PC-9 (cell line): ENCODE measurements around the gene NLGN2. TPM values are rescaled to one million over a fixed set of nuclear protein-coding genes. Genes with fewer than 3 reads are reported as not detected.

Experiments
- BruUV-seq: library from RNA; stranded (reverse); fragments of 400-500 nt; replicated peaks from 2 replicates; lab custom pipeline; 2021; lab: Mats Ljungman, UMichigan
- CTCF ChIA-PET: fragments of 300-600 bp; sonication (Branson Sonifier 250); formaldehyde crosslinking; loops from one replicate; lab custom pipeline; 2022; ENCODE audit warnings: antibody characterized with exemption; lab: Charles Lee
- POLR2A ChIA-PET: fragments of 300-600 bp; sonication (Branson Sonifier 250); formaldehyde crosslinking; loops from one replicate; lab custom pipeline; 2022; ENCODE audit warnings: antibody characterized with exemption; ENCODE audit not compliant: unreplicated experiment; lab: Charles Lee
- DNase-seq, 2 experiments: peaks; one replicate each; pipeline versions ENCODE4 v3.0.0 to v3.0.0-alpha.2; 2015 to 2022; ENCODE audit warnings: mixed read lengths in 1 of 2
- H2AFZ ChIP-seq: fragments of 200-600 bp; sonication (generic); 2 replicates; pipeline ENCODE4 v1.8.1; 2017; ENCODE audit warnings: antibody characterized with exemption
- H3F3A ChIP-seq: fragments of 200-600 bp; sonication (generic); 2 replicates; pipeline ENCODE4 v1.8.1; 2017; ENCODE audit warnings: antibody characterized with exemption, mild to moderate bottlenecking, low read depth; ENCODE audit not compliant: insufficient read depth
- H3K27ac ChIP-seq: fragments of 200-600 bp; sonication (generic); 2 replicates; pipeline ENCODE4 v1.6.1; 2016; ENCODE audit warnings: mixed run types
- H3K27me3 ChIP-seq: fragments of 200-600 bp; sonication (generic); 2 replicates; pipeline ENCODE4 v1.6.1; 2016; ENCODE audit warnings: low read depth, mixed run types; ENCODE audit not compliant: insufficient read depth
- H3K36me3 ChIP-seq: fragments of 200-600 bp; sonication (generic); 2 replicates; pipeline ENCODE4 v1.6.1; 2016; ENCODE audit warnings: low read depth, mixed run types
- H3K4me1 ChIP-seq: fragments of 200-600 bp; sonication (generic); replicated peaks from 2 replicates; pipeline ENCODE4 v1.6.1; 2016; ENCODE audit warnings: mixed run types; ENCODE audit not compliant: insufficient read depth
- H3K4me2 ChIP-seq: fragments of 200-600 bp; sonication (generic); 2 replicates; pipeline ENCODE4 v1.6.1; 2017; ENCODE audit warnings: mixed run types
- H3K4me3 ChIP-seq: fragments of 200-600 bp; sonication (generic); 2 replicates; pipeline ENCODE4 v1.6.1; 2016; ENCODE audit warnings: mixed run types
- H3K79me2 ChIP-seq: fragments of 200-600 bp; sonication (generic); 2 replicates; pipeline ENCODE4 v1.6.1; 2017; ENCODE audit warnings: low read depth, mixed run types
- H3K9me2 ChIP-seq: fragments of 200-600 bp; sonication (generic); 2 replicates; pipeline ENCODE4 v1.8.1; 2017; ENCODE audit warnings: mild to moderate bottlenecking; ENCODE audit not compliant: insufficient read depth
- H3K9me3 ChIP-seq: fragments of 200-600 bp; sonication (generic); 2 replicates; pipeline ENCODE4 v1.8.1; 2016; ENCODE audit warnings: low read depth; ENCODE audit not compliant: insufficient read depth
- H4K20me1 ChIP-seq: fragments of 200-600 bp; sonication (generic); 2 replicates; pipeline ENCODE4 v1.8.1; 2017; ENCODE audit not compliant: insufficient read depth
- EZH2 ChIP-seq: fragments of 200-600 bp; sonication (generic); IDR thresholded peaks from 2 replicates; pipeline ENCODE4 v1.8.0; 2017; ENCODE audit warnings: antibody characterized with exemption, low read depth
- intact Hi-C: fragments of 100-400 bp; cut with micrococcal nuclease; formaldehyde crosslinking; loops from one replicate; pipeline ENCODE4 v1.10.0; 2022; ENCODE audit not compliant: unreplicated experiment
- total RNA-seq: library from RNA; stranded (reverse); gene quantifications from 2 replicates; pipeline ENCODE4 v1.2.3, GENCODE V29; 2021
- TF ChIP-seq, protein P1 (sequence below): fragments of 200-600 bp; sonication (generic); conservative IDR thresholded peaks from 2 replicates; pipeline ENCODE4 v1.6.1; 2017; ENCODE audit warnings: mixed run types, antibody characterized with exemption, mild to moderate bottlenecking, moderate library complexity

Gene NLGN2
- total RNA-seq, 1 experiment from 2014 or later: 86.3 TPM

DNA sequence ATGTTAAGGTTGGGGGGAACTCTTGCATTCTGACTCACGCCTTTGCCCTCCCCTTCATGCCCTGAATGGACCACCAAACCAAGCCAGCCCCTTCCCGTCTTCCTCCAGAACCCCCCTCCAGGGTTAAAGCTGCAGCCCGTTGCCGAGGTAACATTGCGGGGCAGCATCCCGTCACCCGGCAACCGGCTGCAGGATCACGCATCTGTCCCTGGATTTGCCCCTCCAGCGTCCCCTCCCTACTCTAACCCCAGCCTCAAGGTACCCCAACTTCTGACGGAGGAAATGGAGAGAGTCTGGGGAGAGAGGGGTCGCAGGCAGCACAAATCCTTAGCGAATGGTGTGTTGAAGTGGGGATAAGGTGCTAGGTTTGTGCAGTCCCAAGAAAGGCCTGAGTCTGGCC is 563 bp upstream of the NLGN2 start:
- no peak for TF ChIP-seq EZH2
- TF ChIP-seq, protein P1, sequence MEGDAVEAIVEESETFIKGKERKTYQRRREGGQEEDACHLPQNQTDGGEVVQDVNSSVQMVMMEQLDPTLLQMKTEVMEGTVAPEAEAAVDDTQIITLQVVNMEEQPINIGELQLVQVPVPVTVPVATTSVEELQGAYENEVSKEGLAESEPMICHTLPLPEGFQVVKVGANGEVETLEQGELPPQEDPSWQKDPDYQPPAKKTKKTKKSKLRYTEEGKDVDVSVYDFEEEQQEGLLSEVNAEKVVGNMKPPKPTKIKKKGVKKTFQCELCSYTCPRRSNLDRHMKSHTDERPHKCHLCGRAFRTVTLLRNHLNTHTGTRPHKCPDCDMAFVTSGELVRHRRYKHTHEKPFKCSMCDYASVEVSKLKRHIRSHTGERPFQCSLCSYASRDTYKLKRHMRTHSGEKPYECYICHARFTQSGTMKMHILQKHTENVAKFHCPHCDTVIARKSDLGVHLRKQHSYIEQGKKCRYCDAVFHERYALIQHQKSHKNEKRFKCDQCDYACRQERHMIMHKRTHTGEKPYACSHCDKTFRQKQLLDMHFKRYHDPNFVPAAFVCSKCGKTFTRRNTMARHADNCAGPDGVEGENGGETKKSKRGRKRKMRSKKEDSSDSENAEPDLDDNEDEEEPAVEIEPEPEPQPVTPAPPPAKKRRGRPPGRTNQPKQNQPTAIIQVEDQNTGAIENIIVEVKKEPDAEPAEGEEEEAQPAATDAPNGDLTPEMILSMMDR: no peak
- no peak for DNase-seq
- BruUV-seq: TSS peak; percentile 19
- intact Hi-C loops: no loop called here
- no peaks in the 10 kb centered on the region for H3K9me2 ChIP-seq
- H3K4me1 ChIP-seq: peaks cover 6% of the 10 kb centered on the region
- no peaks in the 10 kb centered on the region for H4K20me1 ChIP-seq
- CTCF ChIA-PET: no interaction called here
- H3K27ac ChIP-seq: no peak overlapping the region
- no peaks in the 10 kb centered on the region for H3F3A ChIP-seq
- H3K4me3 ChIP-seq: no peak overlapping the region
- no peaks in the 10 kb centered on the region for H3K27me3 ChIP-seq
- POLR2A ChIA-PET: no interaction called here
- H3K4me2 ChIP-seq: no peak overlapping the region
- H3K9me3 ChIP-seq: no peaks in the 10 kb centered on the region
- no peak overlapping the region for H2AFZ ChIP-seq
- H3K36me3 ChIP-seq: no peaks in the 10 kb centered on the region
- 0 out of 2 replicates have a peak, but pooled peaks cover 5% of the 10 kb centered on the region for H3K79me2 ChIP-seq

DNA sequence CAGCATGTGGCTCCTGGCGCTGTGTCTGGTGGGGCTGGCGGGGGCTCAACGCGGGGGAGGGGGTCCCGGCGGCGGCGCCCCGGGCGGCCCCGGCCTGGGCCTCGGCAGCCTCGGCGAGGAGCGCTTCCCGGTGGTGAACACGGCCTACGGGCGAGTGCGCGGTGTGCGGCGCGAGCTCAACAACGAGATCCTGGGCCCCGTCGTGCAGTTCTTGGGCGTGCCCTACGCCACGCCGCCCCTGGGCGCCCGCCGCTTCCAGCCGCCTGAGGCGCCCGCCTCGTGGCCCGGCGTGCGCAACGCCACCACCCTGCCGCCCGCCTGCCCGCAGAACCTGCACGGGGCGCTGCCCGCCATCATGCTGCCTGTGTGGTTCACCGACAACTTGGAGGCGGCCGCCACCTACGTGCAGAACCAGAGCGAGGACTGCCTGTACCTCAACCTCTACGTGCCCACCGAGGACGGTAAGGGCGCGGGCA is 645 bp downstream of the NLGN2 start:
- Histone ChIP-seq H3K4me1 (no peaks in the 10 kb centered on the region; the same call in 1 of the 2 replicates), H3K9me3 (no peaks in the 10 kb centered on the region), H3K79me2 (no peaks in the 10 kb centered on the region), H3F3A (no peaks in the 10 kb centered on the region), H3K9me2 (no peaks in the 10 kb centered on the region), H3K27me3 (no peaks in the 10 kb centered on the region), H3K36me3 (no peaks in the 10 kb centered on the region), H3K4me3 (no peak overlapping the region), H3K4me2 (no peak overlapping the region), H3K27ac (no peak overlapping the region), H2AFZ (no peak overlapping the region), H4K20me1 (no peaks in the 10 kb centered on the region)
- ChIA-PET POLR2A (no interaction called here), CTCF (no interaction called here)
- intact Hi-C loops: no loop called here
- BruUV-seq: no TSS peak
- DNase-seq: no peak
- TF ChIP-seq EZH2: no peak
- TF ChIP-seq, protein P1: no peak

DNA sequence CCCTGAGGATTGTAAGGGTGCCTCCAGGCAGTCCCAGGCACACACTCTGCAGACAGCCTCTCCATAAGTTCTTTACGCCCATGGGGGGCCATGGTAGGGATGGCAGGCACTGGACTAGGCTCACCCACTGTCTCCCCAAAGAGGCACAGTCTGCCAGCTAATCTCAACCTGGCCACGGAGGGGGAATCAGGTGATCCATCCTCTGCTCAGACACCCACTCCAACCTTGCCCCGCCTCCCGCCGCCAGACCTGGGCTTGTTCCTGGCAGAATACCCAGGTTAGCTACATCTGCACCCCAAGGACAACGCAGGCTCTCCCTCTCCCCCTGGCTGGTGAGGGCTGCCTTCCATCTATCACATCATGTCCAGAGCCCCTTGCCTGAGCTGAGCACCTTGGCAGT is 1.2 kb downstream of the NLGN2 start:
- H3K27me3 ChIP-seq: no peaks in the 10 kb centered on the region
- H3K9me3 ChIP-seq: no peaks in the 10 kb centered on the region
- ChIA-PET CTCF (no interaction called here), POLR2A (no interaction called here)
- no peaks in the 10 kb centered on the region for H4K20me1 ChIP-seq
- no peaks in the 10 kb centered on the region for H3K9me2 ChIP-seq
- H3K79me2 ChIP-seq: no peaks in the 10 kb centered on the region
- DNase-seq: no peak
- TF ChIP-seq, protein P1: no peak
- TF ChIP-seq EZH2: no peak
- no peak overlapping the region for H3K4me3 ChIP-seq
- H3K4me2 ChIP-seq: no peak overlapping the region
- no peaks in the 10 kb centered on the region; the same call in 1 of the 2 replicates for H3K4me1 ChIP-seq
- no peak overlapping the region for H2AFZ ChIP-seq
- no peaks in the 10 kb centered on the region for H3K36me3 ChIP-seq
- no peaks in the 10 kb centered on the region for H3F3A ChIP-seq
- BruUV-seq: no TSS peak
- intact Hi-C loops: no loop called here
- H3K27ac ChIP-seq: no peak overlapping the region
